ENCODE results near the gene SMAGP.
"Not testable (repeated sequence)": the region's sequence is repeated elsewhere in the genome, so short reads cannot be mapped to it uniquely, and the experiment has no call there.

Gene SMAGP

GRCh38 chr12:51263341-51263740 is 6.9 kb downstream of the SMAGP start:
- DNase-seq: no peak

DNA sequence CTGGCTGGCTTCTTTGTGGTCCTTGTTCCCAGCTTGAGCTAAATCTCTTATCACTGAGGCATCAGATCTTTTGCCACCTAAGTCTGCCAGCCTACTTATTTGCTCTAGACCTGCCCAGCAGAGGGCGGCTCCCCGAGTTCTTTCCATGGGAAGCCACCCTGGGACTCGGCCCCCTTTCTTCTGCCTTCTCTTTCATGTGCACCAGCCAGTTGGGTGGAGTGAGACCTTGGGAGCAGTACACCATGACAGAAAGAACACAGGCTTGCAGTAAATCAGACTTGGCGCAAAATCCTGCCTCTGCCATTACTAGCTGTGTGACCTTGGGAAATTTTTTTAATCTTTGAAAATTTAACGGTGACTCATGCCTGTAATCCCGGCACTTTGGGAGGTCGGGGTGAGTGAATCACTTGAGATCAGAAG is 7.4 kb downstream of the SMAGP start:
- DNase-seq: peak; percentile 52

GRCh38 chr12:51259600-51259999 is 10.6 kb downstream of the SMAGP start:
- not testable (repeated sequence) for DNase-seq

GRCh38 chr12:51254536-51254935 is 15.7 kb downstream of the SMAGP start:
- DNase-seq: no peak

GRCh38 chr12:51253276-51253675 is 16.9 kb downstream of the SMAGP start:
- DNase-seq: no peak

- no peak for DNase-seq
Observed at GRCh38 chr12:51247523-51248206, 22.6 kb downstream of the SMAGP start.

DNA sequence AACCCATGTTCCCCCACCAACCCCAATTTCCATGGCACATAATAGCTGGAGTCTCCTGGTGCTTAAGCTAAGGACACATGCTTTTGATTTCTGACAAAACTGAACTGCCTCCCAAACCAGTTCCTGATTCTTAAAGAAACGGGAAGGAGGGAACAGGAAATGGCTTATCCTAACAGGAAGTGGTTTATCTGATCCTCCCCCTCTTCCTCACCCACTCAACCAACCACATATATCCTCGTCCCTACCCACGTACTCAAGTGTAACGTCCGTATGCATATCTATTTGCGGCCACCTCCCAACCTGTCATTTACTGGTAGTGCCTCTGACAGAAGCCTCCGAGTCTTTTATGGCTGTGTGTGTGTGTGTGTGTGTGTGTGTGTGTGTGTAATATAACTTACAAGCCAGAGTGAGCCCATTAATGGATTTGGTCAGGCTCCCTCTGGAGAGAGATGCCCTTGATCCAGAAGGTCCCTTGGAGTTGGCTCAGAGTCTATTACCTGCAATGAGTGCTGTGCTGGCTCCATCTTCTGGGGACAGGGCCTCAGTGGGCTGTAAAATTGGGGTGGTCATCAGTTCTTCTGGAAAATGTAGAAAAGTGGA is 23.9 kb downstream of the SMAGP start:
- peak; percentile 68 for DNase-seq

GRCh38 chr12:51245476-51246253 is 24.6 kb downstream of the SMAGP start:
- no peak for DNase-seq

GRCh38 chr12:51244269-51244668 is 25.9 kb downstream of the SMAGP start:
- no peak for DNase-seq

GRCh38 chr12:51242876-51243275 is 27.3 kb downstream of the SMAGP start:
- no peak for DNase-seq

DNA sequence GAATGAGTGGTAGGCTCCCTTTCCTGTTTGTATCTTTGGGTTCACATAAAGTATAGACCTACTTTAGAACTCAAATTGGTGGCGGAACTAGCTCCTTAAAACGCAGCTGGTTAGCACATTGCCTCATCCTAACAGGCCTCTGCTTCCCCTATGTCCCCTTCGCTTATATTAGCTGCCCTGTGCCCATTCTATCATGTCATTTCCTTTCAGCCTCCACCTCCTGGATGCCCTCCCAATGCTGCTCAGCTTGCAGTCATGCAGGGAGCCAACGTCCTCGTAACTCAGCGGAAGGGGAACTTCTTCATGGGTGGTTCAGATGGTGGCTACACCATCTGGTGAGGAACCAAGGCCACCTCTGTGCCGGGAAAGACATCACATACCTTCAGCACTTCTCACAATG is 28.1 kb downstream of the SMAGP start:
- DNase-seq: no peak

DNA sequence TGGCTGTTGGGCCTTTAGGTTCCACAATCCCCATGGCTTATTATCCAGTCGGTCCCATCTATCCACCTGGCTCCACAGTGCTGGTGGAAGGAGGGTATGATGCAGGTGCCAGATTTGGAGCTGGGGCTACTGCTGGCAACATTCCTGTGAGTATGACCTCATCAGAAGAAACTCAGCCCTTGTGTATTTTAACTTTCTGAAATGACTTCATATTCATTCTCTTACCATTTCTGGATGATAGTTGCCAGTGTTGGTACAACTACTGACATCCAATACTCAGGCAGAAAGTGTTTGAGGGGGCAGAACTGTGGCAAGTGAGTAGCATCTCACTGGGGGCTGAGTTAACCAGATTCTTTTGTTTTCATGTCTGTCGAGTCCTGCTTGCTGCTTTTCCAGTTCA is 29.2 kb downstream of the SMAGP start:
- DNase-seq: no peak

- peak; percentile 96 for DNase-seq
Observed at GRCh38 chr12:51238510-51239334, 31.5 kb downstream of the SMAGP start, which contains the start of gene DAZAP2. Gene DAZAP2 (plus strand): TSS chr12:51238826. CDS start chr12:51238908, 82 bp downstream.

DNA sequence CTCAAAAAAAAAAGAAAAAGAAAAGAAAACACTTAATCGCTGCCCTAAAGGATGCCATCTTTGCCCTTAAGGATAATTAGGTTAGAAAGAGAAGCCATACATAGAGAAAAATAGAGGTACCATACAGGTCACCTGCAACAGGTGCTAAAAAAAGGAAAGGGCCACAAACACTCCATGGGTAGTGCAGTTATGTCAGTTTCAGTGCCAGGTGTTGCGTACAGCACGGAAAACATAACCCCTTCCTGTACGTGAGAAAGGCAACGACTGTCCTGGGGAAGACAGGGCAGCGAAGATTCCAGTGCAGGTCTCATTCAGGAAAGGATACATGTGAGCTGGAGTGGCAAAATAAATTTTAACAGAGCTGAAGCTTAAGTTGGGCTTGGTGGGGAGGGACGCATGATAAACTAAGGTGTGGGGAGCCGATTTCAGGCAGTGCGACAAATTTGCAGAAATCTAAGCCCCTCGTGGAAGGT is 32.1 kb downstream of the SMAGP start:
- no peak for DNase-seq

- no peak for DNase-seq
Observed at GRCh38 chr12:51234530-51234929, 35.7 kb downstream of the SMAGP start.

GRCh38 chr12:51232642-51233041 is 37.6 kb downstream of the SMAGP start:
- DNase-seq: no peak

DNA sequence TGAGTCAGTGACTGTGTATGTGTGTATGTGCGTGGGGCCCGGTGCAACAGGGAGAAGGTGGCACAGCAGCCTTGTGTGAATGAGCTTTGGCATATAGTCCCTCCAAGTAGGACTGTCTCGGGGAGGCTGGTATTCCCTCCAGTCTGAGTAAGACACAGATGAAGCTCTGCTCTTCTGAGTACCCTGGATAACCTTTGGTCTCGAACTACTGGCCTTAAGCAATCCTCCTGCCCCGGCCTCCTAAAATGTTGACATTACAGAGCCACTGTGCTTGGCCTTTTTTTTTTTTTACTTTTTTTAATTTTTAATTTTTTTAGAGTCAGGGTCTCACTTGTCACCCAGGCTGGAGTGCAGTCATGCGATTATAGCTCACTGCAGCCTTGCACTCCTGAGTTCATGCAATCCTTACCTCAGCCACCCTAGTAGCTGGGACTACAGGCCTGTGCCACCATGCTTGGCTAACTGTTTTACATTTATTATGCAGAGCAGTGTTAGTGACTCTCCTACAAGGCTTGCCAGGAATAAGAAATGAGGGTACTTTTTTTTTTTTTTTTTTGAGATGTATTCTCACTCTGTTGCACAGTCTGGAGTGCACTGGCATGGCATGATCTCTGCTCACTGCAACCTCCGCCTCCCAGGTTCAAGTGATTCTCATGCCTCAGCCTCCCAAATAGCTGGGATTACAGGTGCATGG is 41.0 kb downstream of the SMAGP start:
- DNase-seq: no peak

DNA sequence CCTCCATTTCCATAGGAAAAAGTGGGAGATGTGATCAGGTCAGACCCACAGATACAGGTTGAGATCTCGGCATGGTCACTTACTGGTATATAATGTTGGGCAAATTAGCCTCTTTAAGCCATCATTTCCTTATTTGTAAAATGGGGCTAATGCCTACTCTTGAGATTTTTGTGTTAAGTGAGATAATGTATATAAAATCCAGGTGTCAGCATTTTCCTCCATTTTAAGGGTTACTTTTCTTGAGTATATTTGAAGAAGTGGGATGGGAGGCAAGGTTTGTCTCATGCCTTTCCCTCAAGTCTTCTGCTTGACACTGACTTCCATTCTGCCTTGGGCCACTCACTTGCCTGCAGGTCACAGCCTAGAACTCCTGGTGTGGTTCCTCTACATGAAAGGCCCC is 42.3 kb downstream of the SMAGP start:
- no peak for DNase-seq

DNA sequence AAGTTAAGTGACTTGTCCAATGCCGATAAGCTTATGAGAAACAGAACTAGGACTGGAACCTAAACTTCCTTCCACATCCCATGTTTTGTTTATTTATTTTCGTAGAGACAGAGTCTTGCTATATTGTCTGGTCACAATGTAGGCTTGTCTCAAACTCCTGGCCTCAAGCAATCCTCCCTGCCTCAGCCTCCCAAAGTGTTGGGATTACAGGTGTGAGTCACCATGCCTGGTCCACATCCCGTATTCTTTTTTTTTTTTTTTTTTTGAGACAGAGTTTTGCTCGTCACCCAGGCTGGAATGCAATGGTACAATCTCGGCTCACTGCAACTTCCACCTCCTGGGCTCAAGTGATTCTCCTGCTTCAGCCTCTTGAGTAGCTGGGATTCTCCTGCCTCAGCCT is 43.1 kb downstream of the SMAGP start:
- DNase-seq: not testable (repeated sequence)

GRCh38 chr12:51225771-51226170 is 44.4 kb downstream of the SMAGP start:
- DNase-seq: no peak

GRCh38 chr12:51225234-51225633 is 45.0 kb downstream of the SMAGP start:
- DNase-seq: no peak

DNA sequence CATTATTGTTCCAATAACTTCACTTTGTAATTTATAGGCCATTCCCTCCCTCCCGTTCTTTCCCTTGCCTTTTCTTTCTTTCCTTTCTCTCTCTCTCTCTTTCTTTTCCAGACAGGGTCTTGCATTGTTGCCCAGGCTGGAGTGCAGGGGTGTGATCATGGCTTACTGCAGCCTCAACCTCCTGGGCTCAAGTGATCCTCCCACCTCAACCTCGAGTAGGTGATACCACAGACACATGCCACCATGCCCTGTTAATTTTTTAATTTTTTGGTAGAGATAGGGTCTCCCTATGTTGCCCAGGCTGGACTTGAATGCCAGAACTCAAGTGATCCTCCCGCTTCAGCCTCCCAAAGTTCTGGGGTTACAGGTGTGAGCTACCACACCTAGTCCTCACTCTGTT is 45.6 kb downstream of the SMAGP start:
- DNase-seq: no peak

Measured in CD4-positive, alpha-beta T cell treated with Interleukin-17A for 1 hour (primary cell).